ENCODE results near the gene QKI.

GRCh38 chr6:163494279-163494727 lies 79.8 kb downstream of the QKI start:
- TF ChIP-seq CTCF (IDR thresholded peaks at IDR 0.05; ENCODE audit: poor library complexity) (no peak), EZH2phosphoT487 (IDR thresholded peaks at IDR 0.05; ENCODE audit: low read depth, severe bottlenecking, unreplicated experiment) (no peak)

Measured in hepatocyte (in vitro differentiated cells).